A549 (cell line): ENCODE results near the gene VGF.

Experiments used
- HDAC2 ChIP-seq: fragments of 200-600 bp; sonication (generic); IDR thresholded peaks from 2 replicates; pipeline ENCODE4 v1.6.1; 2016
- POLR2A ChIP-seq: IDR thresholded peaks from 2 replicates; pipeline ENCODE4 v1.6.1; 2012; ENCODE audit warnings: mild to moderate bottlenecking, low read length
- TF ChIP-seq, protein P1 (sequence below): fragments of >200 bp; sonication (Bioruptor Twin); formaldehyde crosslinking; IDR thresholded peaks from 3 replicates; pipeline ENCODE4 v1.5.1; 2016
- TF ChIP-seq, protein P2 (sequence below): IDR thresholded peaks from 2 replicates; pipeline ENCODE4 v1.6.1; 2012
- TF ChIP-seq, protein P3 (sequence below): fragments of 200-600 bp; sonication (generic); IDR thresholded peaks from 2 replicates; pipeline ENCODE4 v1.6.1; 2016; ENCODE audit warnings: antibody characterized with exemption, mild to moderate bottlenecking, moderate library complexity

DNA sequence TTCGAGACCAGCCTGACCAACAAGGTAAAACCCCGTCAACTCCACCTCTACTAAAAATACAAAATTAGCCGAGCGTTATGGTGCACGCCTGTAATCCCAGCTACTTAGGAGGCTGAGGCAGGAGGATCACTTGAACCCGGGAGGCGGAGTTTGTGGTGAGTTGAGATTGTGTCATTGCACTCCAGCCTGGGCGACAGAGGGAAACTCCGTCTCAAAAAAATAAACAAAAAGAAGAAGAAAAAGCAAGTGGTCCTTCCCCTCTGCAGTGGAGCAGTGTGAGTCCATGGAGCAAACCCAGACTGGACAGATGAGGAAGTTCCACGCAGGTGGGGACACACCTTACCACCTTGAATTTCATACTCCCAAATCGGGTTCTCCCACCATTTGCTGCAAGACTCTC lies 51.5 kb downstream of the VGF start:
- TF ChIP-seq, protein P1, sequence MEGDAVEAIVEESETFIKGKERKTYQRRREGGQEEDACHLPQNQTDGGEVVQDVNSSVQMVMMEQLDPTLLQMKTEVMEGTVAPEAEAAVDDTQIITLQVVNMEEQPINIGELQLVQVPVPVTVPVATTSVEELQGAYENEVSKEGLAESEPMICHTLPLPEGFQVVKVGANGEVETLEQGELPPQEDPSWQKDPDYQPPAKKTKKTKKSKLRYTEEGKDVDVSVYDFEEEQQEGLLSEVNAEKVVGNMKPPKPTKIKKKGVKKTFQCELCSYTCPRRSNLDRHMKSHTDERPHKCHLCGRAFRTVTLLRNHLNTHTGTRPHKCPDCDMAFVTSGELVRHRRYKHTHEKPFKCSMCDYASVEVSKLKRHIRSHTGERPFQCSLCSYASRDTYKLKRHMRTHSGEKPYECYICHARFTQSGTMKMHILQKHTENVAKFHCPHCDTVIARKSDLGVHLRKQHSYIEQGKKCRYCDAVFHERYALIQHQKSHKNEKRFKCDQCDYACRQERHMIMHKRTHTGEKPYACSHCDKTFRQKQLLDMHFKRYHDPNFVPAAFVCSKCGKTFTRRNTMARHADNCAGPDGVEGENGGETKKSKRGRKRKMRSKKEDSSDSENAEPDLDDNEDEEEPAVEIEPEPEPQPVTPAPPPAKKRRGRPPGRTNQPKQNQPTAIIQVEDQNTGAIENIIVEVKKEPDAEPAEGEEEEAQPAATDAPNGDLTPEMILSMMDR = no peak
- TF ChIP-seq POLR2A (no peak), HDAC2 (no peak)
- TF ChIP-seq, protein P2, sequence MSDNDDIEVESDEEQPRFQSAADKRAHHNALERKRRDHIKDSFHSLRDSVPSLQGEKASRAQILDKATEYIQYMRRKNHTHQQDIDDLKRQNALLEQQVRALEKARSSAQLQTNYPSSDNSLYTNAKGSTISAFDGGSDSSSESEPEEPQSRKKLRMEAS = no peak
- TF ChIP-seq, protein P3, sequence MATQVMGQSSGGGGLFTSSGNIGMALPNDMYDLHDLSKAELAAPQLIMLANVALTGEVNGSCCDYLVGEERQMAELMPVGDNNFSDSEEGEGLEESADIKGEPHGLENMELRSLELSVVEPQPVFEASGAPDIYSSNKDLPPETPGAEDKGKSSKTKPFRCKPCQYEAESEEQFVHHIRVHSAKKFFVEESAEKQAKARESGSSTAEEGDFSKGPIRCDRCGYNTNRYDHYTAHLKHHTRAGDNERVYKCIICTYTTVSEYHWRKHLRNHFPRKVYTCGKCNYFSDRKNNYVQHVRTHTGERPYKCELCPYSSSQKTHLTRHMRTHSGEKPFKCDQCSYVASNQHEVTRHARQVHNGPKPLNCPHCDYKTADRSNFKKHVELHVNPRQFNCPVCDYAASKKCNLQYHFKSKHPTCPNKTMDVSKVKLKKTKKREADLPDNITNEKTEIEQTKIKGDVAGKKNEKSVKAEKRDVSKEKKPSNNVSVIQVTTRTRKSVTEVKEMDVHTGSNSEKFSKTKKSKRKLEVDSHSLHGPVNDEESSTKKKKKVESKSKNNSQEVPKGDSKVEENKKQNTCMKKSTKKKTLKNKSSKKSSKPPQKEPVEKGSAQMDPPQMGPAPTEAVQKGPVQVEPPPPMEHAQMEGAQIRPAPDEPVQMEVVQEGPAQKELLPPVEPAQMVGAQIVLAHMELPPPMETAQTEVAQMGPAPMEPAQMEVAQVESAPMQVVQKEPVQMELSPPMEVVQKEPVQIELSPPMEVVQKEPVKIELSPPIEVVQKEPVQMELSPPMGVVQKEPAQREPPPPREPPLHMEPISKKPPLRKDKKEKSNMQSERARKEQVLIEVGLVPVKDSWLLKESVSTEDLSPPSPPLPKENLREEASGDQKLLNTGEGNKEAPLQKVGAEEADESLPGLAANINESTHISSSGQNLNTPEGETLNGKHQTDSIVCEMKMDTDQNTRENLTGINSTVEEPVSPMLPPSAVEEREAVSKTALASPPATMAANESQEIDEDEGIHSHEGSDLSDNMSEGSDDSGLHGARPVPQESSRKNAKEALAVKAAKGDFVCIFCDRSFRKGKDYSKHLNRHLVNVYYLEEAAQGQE = no peak
